Keratinocyte (primary cell): ENCODE data around the gene JMJD7. TPM values are rescaled to one million over a fixed set of nuclear protein-coding genes. Genes with fewer than 3 reads are reported as not detected.

Experiments
- DNase-seq: peaks from one replicate; pipeline ENCODE4 v3.0.0-alpha.2; 2011; ENCODE audit warnings: low read depth, missing footprints, low spot score
- FAIRE-seq: peaks from 2 replicates; lab custom pipeline; 2011; peaks lifted over from hg19 to GRCh38; lab: Jason Lieb, UNC
- H2AFZ ChIP-seq: 2 replicates; pipeline ENCODE4 v1.6.0; 2012; ENCODE audit warnings: low read length, control low read depth, inconsistent platforms; ENCODE audit not compliant: control insufficient read depth
- H3K27ac ChIP-seq: 2 replicates; pipeline ENCODE4 v1.5.1; 2011; ENCODE audit warnings: low read length; ENCODE audit not compliant: control insufficient read depth, insufficient read depth
- H3K27me3 ChIP-seq: 3 replicates; pipeline ENCODE4 v1.6.0; 2011; ENCODE audit warnings: low read length; ENCODE audit not compliant: control insufficient read depth, insufficient read depth; ENCODE audit errors: extremely low read depth
- H3K36me3 ChIP-seq, 2 experiments: 2 replicates in 1 of 2; 3 replicates in 1 of 2; pipeline ENCODE4 v1.5.1; 2011; ENCODE audit warnings: low read length in 2 of 2, mild to moderate bottlenecking in 1 of 2; ENCODE audit not compliant: control insufficient read depth in 2 of 2, insufficient read depth in 2 of 2; ENCODE audit errors: extremely low read depth in 1 of 2
- H3K4me1 ChIP-seq: 3 replicates; pipeline ENCODE4 v1.5.1; 2011; ENCODE audit warnings: low read length; ENCODE audit not compliant: control insufficient read depth, insufficient read depth; ENCODE audit errors: extremely low read depth
- H3K4me2 ChIP-seq: 3 replicates; pipeline ENCODE4 v1.6.0; 2011; ENCODE audit warnings: low read depth, low read length; ENCODE audit not compliant: control insufficient read depth, insufficient read depth; ENCODE audit errors: extremely low read depth
- H3K4me3 ChIP-seq, 3 experiments: fragments of 200-600 bp in 1 of 3; sonication (generic) in 1 of 3; 2 replicates in 2 of 3; 3 replicates in 1 of 3; pipeline ENCODE4 v1.5.1; 2011 to 2016; ENCODE audit warnings: low read length in 3 of 3, mild to moderate bottlenecking in 3 of 3, control low read depth in 2 of 3, inconsistent platforms in 1 of 3, low read depth in 1 of 3, mixed read lengths in 1 of 3, mixed run types in 1 of 3, moderate library complexity in 1 of 3; ENCODE audit not compliant: control insufficient read depth in 2 of 3, insufficient read depth in 2 of 3; ENCODE audit errors: extremely low read depth in 1 of 3
- H3K79me2 ChIP-seq: 2 replicates; pipeline ENCODE4 v1.6.0; 2012; ENCODE audit warnings: low read length; ENCODE audit not compliant: control insufficient read depth, insufficient read depth
- H3K9ac ChIP-seq: 3 replicates; pipeline ENCODE4 v1.6.0; 2011; ENCODE audit warnings: low read length; ENCODE audit not compliant: control insufficient read depth, insufficient read depth; ENCODE audit errors: extremely low read depth
- H3K9me1 ChIP-seq: 3 replicates; pipeline ENCODE4 v1.6.0; 2011; ENCODE audit warnings: low read length; ENCODE audit not compliant: control insufficient read depth, insufficient read depth; ENCODE audit errors: extremely low read depth
- H3K9me3 ChIP-seq: 2 replicates; pipeline ENCODE4 v1.5.1; 2012; ENCODE audit warnings: low read depth, low read length; ENCODE audit not compliant: control insufficient read depth
- H4K20me1 ChIP-seq: 3 replicates; pipeline ENCODE4 v1.6.0; 2011; ENCODE audit warnings: low read length; ENCODE audit not compliant: control insufficient read depth, insufficient read depth; ENCODE audit errors: extremely low read depth
- CTCF ChIP-seq, 3 experiments: IDR thresholded peaks in 1 of 3; conservative IDR thresholded peaks in 1 of 3; optimal IDR thresholded peaks in 1 of 3; 2 replicates in 2 of 3; 3 replicates in 1 of 3; pipeline versions ENCODE3 to v1.5.1; 2011; ENCODE audit warnings: low read length in 3 of 3, mild to moderate bottlenecking in 3 of 3, moderate library complexity in 2 of 3, control low read depth in 1 of 3, inconsistent platforms in 1 of 3; ENCODE audit not compliant: insufficient read depth in 2 of 3; ENCODE audit errors: extremely low read depth in 1 of 3
- EZH2 ChIP-seq: IDR thresholded peaks from one replicate; pipeline ENCODE4 v1.6.1; 2012; ENCODE audit warnings: inconsistent platforms, mild to moderate bottlenecking, low read length, moderate library complexity
- dilution Hi-C: fragments of 300-500 bp; cut with MboI; formaldehyde crosslinking; loops from one replicate; pipeline ENCODE4 v1.7.0; 2020; ENCODE audit warnings: low sequenced_read_pairs; ENCODE audit not compliant: extremely low pct_ligation_motif_present
- polyA plus RNA-seq, 5 experiments: library from polyadenylated mRNA; depleted of rRNA in 3 of 5; stranded (reverse) in 3 of 5; stranded (forward) in 1 of 5; unstranded in 1 of 5; fragments of >200 nt; gene quantifications; 1 replicate in 1 of 5; 2 replicates in 3 of 5; 3 replicates in 1 of 5; pipeline versions ENCODE4 v1.2.1 to v1.2.3, GENCODE V29; 2011 to 2012; ENCODE audit warnings: missing spikeins in 2 of 5, low read depth in 1 of 5, low replicate concordance in 1 of 5

The JMJD7 gene
- polyA plus RNA-seq, 1 donor (not counting 4 experiments of a cell fraction or from before 2014, with no cell fraction given): 8.2 TPM

- TF ChIP-seq EZH2 (no peak), CTCF (optimal IDR thresholded peaks at IDR 0.05 in 1 of 3, IDR thresholded peaks at IDR 0.05 in 1 of 3, conservative IDR thresholded peaks at IDR 0.05 in 1 of 3; ENCODE audit: extremely low read depth in 1 of 3, insufficient read depth in 2 of 3, low read length in 3 of 3) (no peak)
- Histone ChIP-seq H3K9ac (no peak overlapping the region), H3K27me3 (peaks cover 15% of the 10 kb centered on the region), H3K4me2 (peak overlapping the region; percentile 25), H3K27ac (no peak overlapping the region), H3K79me2 (no peaks in the 10 kb centered on the region), H2AFZ (no peak overlapping the region), H3K4me1 (peaks cover 7% of the 10 kb centered on the region), H3K4me3 (no peak overlapping the region), H3K9me1 (no peaks in the 10 kb centered on the region), H3K36me3 (no peaks in the 10 kb centered on the region), H3K9me3 (no peaks in the 10 kb centered on the region), H4K20me1 (no peaks in the 10 kb centered on the region)
- FAIRE-seq (no peak), DNase-seq (no peak)
- dilution Hi-C loops: no loop called here
Measured at GRCh38 chr15:41881920-41882688, 54.2 kb downstream of the JMJD7 start.

GRCh38 chr15:41882689-41883483 is 55.0 kb downstream of the JMJD7 start:
- H3K9ac ChIP-seq: no peak overlapping the region
- peaks cover 15% of the 10 kb centered on the region for H3K27me3 ChIP-seq
- no peak for FAIRE-seq
- TF ChIP-seq EZH2 (no peak), CTCF (optimal IDR thresholded peaks at IDR 0.05 in 1 of 3, IDR thresholded peaks at IDR 0.05 in 1 of 3, conservative IDR thresholded peaks at IDR 0.05 in 1 of 3; ENCODE audit: extremely low read depth in 1 of 3, insufficient read depth in 2 of 3, low read length in 3 of 3) (no peak)
- H2AFZ ChIP-seq: no peak overlapping the region
- no peak for DNase-seq
- no peaks in the 10 kb centered on the region for H4K20me1 ChIP-seq
- no peaks in the 10 kb centered on the region for H3K9me1 ChIP-seq
- no peak overlapping the region for H3K4me3 ChIP-seq
- no peak overlapping the region for H3K27ac ChIP-seq
- dilution Hi-C loops: no loop called here
- H3K4me1 ChIP-seq: peaks cover 7% of the 10 kb centered on the region
- no peaks in the 10 kb centered on the region for H3K79me2 ChIP-seq
- peak overlapping the region; percentile 25 for H3K4me2 ChIP-seq
- no peaks in the 10 kb centered on the region for H3K9me3 ChIP-seq
- H3K36me3 ChIP-seq: no peaks in the 10 kb centered on the region
